Measurements from ENCODE around the gene RAB22A.
"Not testable (repeated sequence)": the region's sequence is repeated elsewhere in the genome, so short reads cannot be mapped to it uniquely, and the experiment has no call there.

RAB22A gene

GRCh38 chr20:58344741-58345140 lies 35.2 kb downstream of the RAB22A start:
- no peak for DNase-seq (ENCODE audit: low read depth in 2 of 2)

GRCh38 chr20:58349570-58349969 lies 40.1 kb downstream of the RAB22A start:
- DNase-seq (ENCODE audit: low read depth in 2 of 2) = peak; percentile 12 to 15

- no peak for DNase-seq (ENCODE audit: low read depth in 2 of 2)
Observed at GRCh38 chr20:58352468-58352867, 43.0 kb downstream of the RAB22A start.

GRCh38 chr20:58359441-58359840 lies 49.9 kb downstream of the RAB22A start:
- DNase-seq (ENCODE audit: low read depth in 2 of 2) = no peak

- DNase-seq (ENCODE audit: low read depth in 2 of 2) = no peak
Observed at GRCh38 chr20:58360936-58361335, 51.4 kb downstream of the RAB22A start.

GRCh38 chr20:58361481-58362205 lies 52.1 kb downstream of the RAB22A start:
- DNase-seq (ENCODE audit: low read depth in 2 of 2) = peak; percentile 27 to 44

- DNase-seq (ENCODE audit: low read depth in 2 of 2) = no peak
Observed at GRCh38 chr20:58362206-58362516, 52.6 kb downstream of the RAB22A start.

GRCh38 chr20:58362970-58363369 lies 53.5 kb downstream of the RAB22A start:
- DNase-seq (ENCODE audit: low read depth in 2 of 2) = no peak

- DNase-seq (ENCODE audit: low read depth in 2 of 2) = no peak
Observed at GRCh38 chr20:58366866-58367265, 57.4 kb downstream of the RAB22A start.

GRCh38 chr20:58372806-58373205 lies 63.3 kb downstream of the RAB22A start:
- no peak for DNase-seq (ENCODE audit: low read depth in 2 of 2)

GRCh38 chr20:58373296-58373695 lies 63.8 kb downstream of the RAB22A start:
- not testable (repeated sequence) for DNase-seq (ENCODE audit: low read depth in 2 of 2)

- no peak for DNase-seq (ENCODE audit: low read depth in 2 of 2)
Observed at GRCh38 chr20:58374027-58374850, 64.7 kb downstream of the RAB22A start.

GRCh38 chr20:58374906-58375758 lies 65.6 kb downstream of the RAB22A start:
- peak; percentile 65 to 67 for DNase-seq (ENCODE audit: low read depth in 2 of 2)

- no peak for DNase-seq (ENCODE audit: low read depth in 2 of 2)
Observed at GRCh38 chr20:58375759-58376352, 66.3 kb downstream of the RAB22A start.

GRCh38 chr20:58377017-58377416 lies 67.5 kb downstream of the RAB22A start:
- no peak for DNase-seq (ENCODE audit: low read depth in 2 of 2)

- DNase-seq (ENCODE audit: low read depth in 2 of 2) = no peak
Observed at GRCh38 chr20:58377766-58378401, 68.4 kb downstream of the RAB22A start.

- DNase-seq (ENCODE audit: low read depth in 2 of 2) = no peak
Observed at GRCh38 chr20:58378704-58379103, 69.2 kb downstream of the RAB22A start.

GRCh38 chr20:58381627-58382026 lies 72.1 kb downstream of the RAB22A start:
- no peak for DNase-seq (ENCODE audit: low read depth in 2 of 2)

GRCh38 chr20:58382096-58382495 lies 72.6 kb downstream of the RAB22A start:
- no peak for DNase-seq (ENCODE audit: low read depth in 2 of 2)

- no peak for DNase-seq (ENCODE audit: low read depth in 2 of 2)
Observed at GRCh38 chr20:58384821-58385220, 75.3 kb downstream of the RAB22A start.

- DNase-seq (ENCODE audit: low read depth in 2 of 2) = no peak
Observed at GRCh38 chr20:58388028-58388601, 78.6 kb downstream of the RAB22A start.

Measured in fibroblast of skin of left quadriceps (primary cell).